Measurements from ENCODE around the gene XCR1. TPM values are rescaled to one million over a fixed set of nuclear protein-coding genes. Genes with fewer than 3 reads are reported as not detected.

XCR1 gene
- not detected for total RNA-seq

GRCh38 chr3:46027021-46027705 is at the start of gene XCR1:
TSS of gene XCR1 (minus strand) at chr3:46027483. CDS start at chr3:46021947, 5,536 bp downstream.
- no peak for ATAC-seq
- Mint-ChIP-seq H3K9me3 (peaks cover 8% of the 10 kb centered on the region), H3K36me3 (ENCODE audit: low read depth) (no peaks in the 10 kb centered on the region), H3K4me1 (ENCODE audit: low read depth) (no peaks in the 10 kb centered on the region), H3K4me3 (no peak within 1 kb of the TSS), H3K27me3 (no peaks in the 10 kb centered on the region), H3K27ac (no peak within 1 kb of the TSS)
- no peak for DNase-seq
- ChIA-PET CTCF (interaction anchor here (0.7 to 0.9 kb wide), 4 partner anchors 51 to 483 kb away, joined by 3 to 4 read pairs (median 3); no protein-coding TSS in a partner anchor), POLR2A (no interaction called here)
- intact Hi-C loops (cut with micrococcal nuclease): no loop called here
- no peak for TF ChIP-seq CTCF (IDR thresholded peaks at IDR 0.05)

GRCh38 chr3:46076606-46077005 is 49.3 kb upstream of the XCR1 start:
- Mint-ChIP-seq H3K9me3 (peaks cover 12% of the 10 kb centered on the region), H3K4me3 (no peak overlapping the region), H3K27me3 (peaks cover 8% of the 10 kb centered on the region), H3K36me3 (ENCODE audit: low read depth) (peaks cover 10% of the 10 kb centered on the region), H3K4me1 (ENCODE audit: low read depth) (peaks cover 9% of the 10 kb centered on the region), H3K27ac (no peak overlapping the region)
- no peak for TF ChIP-seq CTCF (IDR thresholded peaks at IDR 0.05)
- ATAC-seq (no peak), DNase-seq (no peak)
- ChIA-PET POLR2A (interaction anchor here (0.6 to 1.2 kb wide), 2 partner anchors 82 to 132 kb away, joined by 3 read pairs; no protein-coding TSS in a partner anchor), CTCF (interaction anchor here (0.8 to 17.5 kb wide), 23 partner anchors 11 to 410 kb away, joined by 3 to 656 read pairs (median 7); partner anchors contain the start of genes CCR5 and CXCR6)
- intact Hi-C loops (cut with micrococcal nuclease): loop anchor here (10.0 kb wide), 1 partner anchor 212 kb away; no protein-coding TSS in a partner anchor

- CTCF ChIA-PET: interaction anchor here (0.7 to 17.5 kb wide), 13 partner anchors 10 to 410 kb away, joined by 3 to 656 read pairs (median 35); partner anchors contain the start of genes CCR5 and CXCR6
- ATAC-seq: no peak
- Mint-ChIP-seq H3K9me3 (peaks cover 19% of the 10 kb centered on the region), H3K36me3 (ENCODE audit: low read depth) (peaks cover 15% of the 10 kb centered on the region), H3K27ac (no peak overlapping the region), H3K4me3 (no peak overlapping the region), H3K27me3 (peaks cover 6% of the 10 kb centered on the region), H3K4me1 (ENCODE audit: low read depth) (peaks cover 17% of the 10 kb centered on the region)
- no peak for DNase-seq
- intact Hi-C loops (cut with micrococcal nuclease): loop anchor here (10.0 kb wide), 1 partner anchor 211 kb away; no protein-coding TSS in a partner anchor
- POLR2A ChIA-PET: interaction anchor here (0.6 to 1.2 kb wide), 2 partner anchors 81 to 133 kb away, joined by 3 read pairs; no protein-coding TSS in a partner anchor
- no peak for TF ChIP-seq CTCF (IDR thresholded peaks at IDR 0.05)
These were observed 48.5 kb upstream of the XCR1 start for GRCh38 chr3:46075816-46076215.

GRCh38 chr3:46071222-46071858 is 44.1 kb upstream of the XCR1 start:
- no peak for TF ChIP-seq CTCF (IDR thresholded peaks at IDR 0.05)
- ChIA-PET POLR2A (no interaction called here), CTCF (interaction anchor here (1.6 kb wide), 1 partner anchor 106 kb away, joined by 5 read pairs; no protein-coding TSS in a partner anchor)
- Mint-ChIP-seq H3K4me3 (peak overlapping the region; percentile 6), H3K36me3 (ENCODE audit: low read depth) (peaks cover 15% of the 10 kb centered on the region), H3K27ac (peak overlapping the region; percentile 84), H3K4me1 (ENCODE audit: low read depth) (peaks cover 51% of the 10 kb centered on the region), H3K9me3 (peaks cover 20% of the 10 kb centered on the region), H3K27me3 (peaks cover 9% of the 10 kb centered on the region)
- intact Hi-C loops (cut with micrococcal nuclease): loop anchor here (10.0 kb wide), 1 partner anchor 207 kb away; no protein-coding TSS in a partner anchor
- DNase-seq (no peak), ATAC-seq (no peak)

Data from activated CD8-positive, alpha-beta T cell treated with anti-CD3 and anti-CD28 coated beads for 36 hours (primary cell).